Tibial nerve (tissue), 4 donors: ENCODE results near the gene MAPK8IP3.
"Not testable (repeated sequence)": the region's sequence is repeated elsewhere in the genome, so short reads cannot be mapped to it uniquely, and the experiment has no call there.

Experiments used
- EP300 ChIP-seq, 2 donors: sonication (generic); formaldehyde crosslinking; IDR thresholded peaks; one replicate each; pipeline ENCODE4 v1.6.1; 2017; ENCODE audit warnings: antibody characterized with exemption in 2 of 2, mild to moderate bottlenecking in 1 of 2
- POLR2A ChIP-seq, 2 donors: fragments of 450-650 bp; IDR thresholded peaks; one replicate each; pipeline ENCODE4 v1.6.1; 2017; ENCODE audit warnings: antibody characterized with exemption in 2 of 2, mild to moderate bottlenecking in 2 of 2, moderate library complexity in 2 of 2
- TF ChIP-seq, protein P1 (sequence below), 5 experiments: fragments of 200-600 bp in 3 of 5; fragments of 450-650 bp in 2 of 5; sonication (generic) in 3 of 5; IDR thresholded peaks; one replicate each; pipeline ENCODE4 v1.5.1; 2016 to 2019; ENCODE audit warnings: antibody characterized with exemption in 5 of 5, mild to moderate bottlenecking in 3 of 5, moderate library complexity in 2 of 5

DNA sequence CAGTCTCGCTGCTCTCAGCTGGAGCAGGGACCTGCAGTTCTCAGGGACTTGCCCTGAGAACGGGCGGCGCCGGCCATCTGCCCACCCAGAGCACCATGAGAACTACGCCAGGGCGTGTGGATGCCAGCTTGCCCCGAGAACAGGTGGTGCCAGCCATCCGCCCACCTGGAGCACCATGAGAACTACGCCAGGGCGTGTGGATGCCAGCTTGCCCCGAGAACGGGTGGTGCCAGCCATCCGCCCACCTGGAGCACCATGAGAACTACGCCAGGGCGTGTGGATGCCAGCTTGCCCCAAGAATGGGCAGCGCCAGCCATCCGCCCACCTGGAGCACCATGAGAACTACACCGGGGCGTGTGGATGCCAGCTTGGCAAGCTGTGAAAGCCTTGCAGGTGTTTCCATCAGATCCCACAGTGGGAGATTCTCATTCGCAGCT lies 26.6 kb downstream of the MAPK8IP3 start:
- TF ChIP-seq, protein P1, sequence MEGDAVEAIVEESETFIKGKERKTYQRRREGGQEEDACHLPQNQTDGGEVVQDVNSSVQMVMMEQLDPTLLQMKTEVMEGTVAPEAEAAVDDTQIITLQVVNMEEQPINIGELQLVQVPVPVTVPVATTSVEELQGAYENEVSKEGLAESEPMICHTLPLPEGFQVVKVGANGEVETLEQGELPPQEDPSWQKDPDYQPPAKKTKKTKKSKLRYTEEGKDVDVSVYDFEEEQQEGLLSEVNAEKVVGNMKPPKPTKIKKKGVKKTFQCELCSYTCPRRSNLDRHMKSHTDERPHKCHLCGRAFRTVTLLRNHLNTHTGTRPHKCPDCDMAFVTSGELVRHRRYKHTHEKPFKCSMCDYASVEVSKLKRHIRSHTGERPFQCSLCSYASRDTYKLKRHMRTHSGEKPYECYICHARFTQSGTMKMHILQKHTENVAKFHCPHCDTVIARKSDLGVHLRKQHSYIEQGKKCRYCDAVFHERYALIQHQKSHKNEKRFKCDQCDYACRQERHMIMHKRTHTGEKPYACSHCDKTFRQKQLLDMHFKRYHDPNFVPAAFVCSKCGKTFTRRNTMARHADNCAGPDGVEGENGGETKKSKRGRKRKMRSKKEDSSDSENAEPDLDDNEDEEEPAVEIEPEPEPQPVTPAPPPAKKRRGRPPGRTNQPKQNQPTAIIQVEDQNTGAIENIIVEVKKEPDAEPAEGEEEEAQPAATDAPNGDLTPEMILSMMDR (IDR thresholded peaks at IDR 0.05) = not testable (repeated sequence)
- not testable (repeated sequence) for TF ChIP-seq EP300, POLR2A (IDR thresholded peaks at IDR 0.05)
